Psoas muscle (tissue), 8 donors: ENCODE results near the gene MED13L. TPM values are rescaled to one million over a fixed set of nuclear protein-coding genes. Genes with fewer than 3 reads are reported as not detected.

Source experiments
- ATAC-seq, 4 donors: fragments of 200-7000 bp; cut with Tn5 transposase; one replicate each; pipeline ENCODE4 v1.9.1; 2020; ENCODE audit warnings: moderate library complexity in 3 of 4, mild to moderate bottlenecking in 2 of 4
- DNase-seq, 2 donors: peaks; one replicate each; pipeline ENCODE4 v3.0.0-alpha.2; 2020
- H3K27ac ChIP-seq: fragments of 200-600 bp; one replicate; pipeline ENCODE4 v1.8.0; 2022
- H3K27me3 ChIP-seq, 3 donors: fragments of 200-600 bp in 1 of 3; one replicate each; pipeline versions ENCODE4 v1.6.1 to v1.8.0; 2013 to 2022; ENCODE audit warnings: low read length in 2 of 3, mild to moderate bottlenecking in 2 of 3, moderate library complexity in 1 of 3; ENCODE audit not compliant: insufficient read depth in 3 of 3
- H3K36me3 ChIP-seq, 2 donors: fragments of 200-600 bp in 1 of 2; one replicate each; pipeline versions ENCODE4 v1.6.1 to v1.8.0; 2013 to 2022; ENCODE audit warnings: low read depth in 1 of 2, mild to moderate bottlenecking in 1 of 2, moderate library complexity in 1 of 2; ENCODE audit not compliant: insufficient read depth in 1 of 2
- H3K4me1 ChIP-seq: fragments of 200-600 bp; one replicate; pipeline ENCODE4 v1.8.0; 2022
- H3K4me3 ChIP-seq: fragments of 200-600 bp; one replicate; pipeline ENCODE4 v1.8.0; 2022; ENCODE audit warnings: mild to moderate bottlenecking
- H3K9me3 ChIP-seq: fragments of 200-600 bp; one replicate; pipeline ENCODE4 v1.8.0; 2022
- WGBS, 3 donors: extraction: QIAGEN DNeasy Blood & Tissue Kit; methylation state at CpG; one replicate each; pipeline versions ENCODE4 v1.1.6 to v1.1.7; 2013; 5-methylcytosine and 5-hydroxymethylcytosine counted together
- intact Hi-C, 2 donors: fragments of 100-400 bp; cut with DNase I; formaldehyde crosslinking; loops; one replicate each; pipeline versions ENCODE4 v1.11.0 to v1.14.2; 2022
- polyA plus RNA-seq, 3 donors: library from polyadenylated mRNA; stranded (reverse); fragments of 200-250 nt; gene quantifications; one replicate each; pipeline ENCODE4 v1.2.3, GENCODE V29; 2013
- total RNA-seq, 4 donors: library from RNA; stranded (reverse); fragmentation: NEBNext Ultra II Directional in 2 of 4; extraction: Animal tissue kit (Norgen Biotek cat#: 25700) in 2 of 4; gene quantifications; one replicate each; pipeline versions ENCODE4 v1.2.1 to v1.2.4, GENCODE V29; 2021 to 2023
- TF ChIP-seq, protein P1 (sequence below): fragments of 200-600 bp; IDR thresholded peaks from one replicate; pipeline ENCODE4 v1.8.0; 2022; ENCODE audit warnings: antibody characterized with exemption
- donor health status: healthy with polysubstance abuse.
- donor health status: DM: no; HTN: no; CAD: no; lungs with moderate emphysema.
- donor health status: Bipolar disorder and iron deficiency.
- donor health status: healthy.
- donor health status: DM: yes; HTN: yes; CAD: no.
- donor health status: DM: no; HTN: no; CAD: no.
- donor health status: DM: no; HTN: no; CAD: no.
- donor health status: DM: yes; HTN: yes; CAD: no.

MED13L gene
- total and polyA plus RNA-seq, 7 donors, result 8.9 to 90.5 (median 72.5) TPM

DNA sequence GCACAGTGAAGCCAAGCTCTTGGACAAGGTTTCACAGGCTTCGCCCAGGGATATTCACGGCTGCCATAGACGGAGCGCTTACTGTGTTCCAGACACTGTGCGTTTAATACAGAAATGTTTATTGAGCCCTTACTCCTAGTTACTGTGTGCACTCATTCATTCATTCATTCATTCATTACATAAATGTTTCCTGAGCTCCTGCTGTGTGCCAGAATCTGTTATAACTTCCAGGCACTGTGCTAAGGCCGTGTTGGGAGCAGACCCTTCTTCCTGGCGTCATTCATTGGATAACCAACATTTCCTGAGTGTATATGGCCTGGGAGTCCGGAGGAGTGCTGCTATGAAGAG, 760 bp upstream of the MED13L start:
- peak in 1 of 4 donors; percentile 6 for ATAC-seq
- H3K36me3 ChIP-seq, result no peaks in the 10 kb centered on the region
- WGBS, 3 donors, result 45 to 50% (median 47%) methylated on average over 8 of the region's 8 CpGs
- intact Hi-C loops, result loop anchor here (5.0 kb wide), 3 partner anchors 39 to 324 kb away; no protein-coding TSS in a partner anchor
- H3K4me3 ChIP-seq, result peak overlapping the region; percentile 86
- H3K9me3 ChIP-seq, result no peaks in the 10 kb centered on the region
- TF ChIP-seq, protein P1, sequence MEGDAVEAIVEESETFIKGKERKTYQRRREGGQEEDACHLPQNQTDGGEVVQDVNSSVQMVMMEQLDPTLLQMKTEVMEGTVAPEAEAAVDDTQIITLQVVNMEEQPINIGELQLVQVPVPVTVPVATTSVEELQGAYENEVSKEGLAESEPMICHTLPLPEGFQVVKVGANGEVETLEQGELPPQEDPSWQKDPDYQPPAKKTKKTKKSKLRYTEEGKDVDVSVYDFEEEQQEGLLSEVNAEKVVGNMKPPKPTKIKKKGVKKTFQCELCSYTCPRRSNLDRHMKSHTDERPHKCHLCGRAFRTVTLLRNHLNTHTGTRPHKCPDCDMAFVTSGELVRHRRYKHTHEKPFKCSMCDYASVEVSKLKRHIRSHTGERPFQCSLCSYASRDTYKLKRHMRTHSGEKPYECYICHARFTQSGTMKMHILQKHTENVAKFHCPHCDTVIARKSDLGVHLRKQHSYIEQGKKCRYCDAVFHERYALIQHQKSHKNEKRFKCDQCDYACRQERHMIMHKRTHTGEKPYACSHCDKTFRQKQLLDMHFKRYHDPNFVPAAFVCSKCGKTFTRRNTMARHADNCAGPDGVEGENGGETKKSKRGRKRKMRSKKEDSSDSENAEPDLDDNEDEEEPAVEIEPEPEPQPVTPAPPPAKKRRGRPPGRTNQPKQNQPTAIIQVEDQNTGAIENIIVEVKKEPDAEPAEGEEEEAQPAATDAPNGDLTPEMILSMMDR, result no peak
- peak overlapping the region; percentile 95 for H3K27ac ChIP-seq
- no peaks in the 10 kb centered on the region for H3K27me3 ChIP-seq
- DNase-seq, result no peak
- peaks cover 26% of the 10 kb centered on the region for H3K4me1 ChIP-seq

DNA sequence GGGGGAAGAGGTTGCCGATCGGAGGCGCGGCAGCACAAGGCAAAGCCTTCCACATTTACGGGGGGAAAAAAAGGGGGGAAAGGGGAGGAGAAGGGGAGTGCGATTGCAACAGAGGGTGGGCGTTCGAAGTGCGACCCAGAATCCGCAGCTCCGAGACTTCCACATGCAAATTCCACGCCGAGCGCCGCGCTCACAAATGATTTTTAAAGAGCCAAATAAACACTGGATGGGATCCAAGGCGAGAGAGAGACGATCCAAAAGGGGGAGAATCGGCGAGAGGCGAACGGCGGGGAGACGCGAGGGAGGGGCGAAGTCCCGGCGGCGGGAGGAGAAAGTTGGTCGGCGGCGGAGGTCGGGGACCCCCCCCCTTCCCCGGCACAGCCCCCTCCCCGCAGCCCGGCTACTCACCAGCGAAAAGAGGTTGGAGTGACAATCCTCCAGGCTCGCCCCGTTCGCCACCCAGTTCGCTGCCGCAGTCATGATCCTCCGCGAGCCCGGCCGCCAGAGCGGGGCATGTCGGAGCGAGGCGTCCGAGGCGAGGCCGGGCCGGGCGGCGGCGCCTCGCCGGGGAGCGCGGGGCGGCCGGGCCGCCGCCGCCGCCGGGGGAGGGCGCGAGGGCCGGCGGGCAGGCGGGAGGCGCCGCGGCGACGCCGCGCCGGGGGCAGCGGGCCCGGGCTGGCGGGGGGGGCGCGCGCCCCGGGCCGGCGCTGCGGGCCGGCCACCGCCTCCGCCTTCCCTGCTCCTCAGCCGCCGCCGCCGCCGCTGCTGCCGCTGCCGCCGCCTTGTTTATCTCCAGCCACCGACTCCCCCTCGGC, 634 bp downstream of the MED13L start:
- Histone ChIP-seq H3K27me3 (no peaks in the 10 kb centered on the region), H3K27ac (peak overlapping the region; percentile 95), H3K4me1 (peaks cover 38% of the 10 kb centered on the region), H3K4me3 (peak overlapping the region; percentile 86), H3K36me3 (no peaks in the 10 kb centered on the region), H3K9me3 (no peaks in the 10 kb centered on the region)
- 0 to 1% (median 1%) methylated on average over 32 to 97 of the region's 104 CpGs for WGBS, 3 donors
- DNase-seq (peak; percentile 78 to 81), ATAC-seq (peak; percentile 26 to 67 (median 37))
- intact Hi-C loops, result loop anchor here (1.0 to 5.0 kb wide), 5 partner anchors 40 to 325 kb away; no protein-coding TSS in a partner anchor
- TF ChIP-seq, protein P1, result no peak

- peak overlapping the region; percentile 86 for H3K4me3 ChIP-seq
- H3K9me3 ChIP-seq, result no peaks in the 10 kb centered on the region
- intact Hi-C loops, result loop anchor here (5.0 kb wide), 3 partner anchors 43 to 328 kb away; no protein-coding TSS in a partner anchor
- 31 to 51% (median 41%) methylated on average over 5 of the region's 5 CpGs for WGBS, 3 donors
- H3K27ac ChIP-seq, result no peak overlapping the region
- ATAC-seq (no peak), DNase-seq (no peak)
- H3K4me1 ChIP-seq, result peaks cover 46% of the 10 kb centered on the region
- H3K27me3 ChIP-seq, result no peaks in the 10 kb centered on the region
- H3K36me3 ChIP-seq, result no peaks in the 10 kb centered on the region
- TF ChIP-seq, protein P1, result no peak
These were observed 2.7 kb downstream of the MED13L start for GRCh38 chr12:116274551-116275375.

GRCh38 chr12:116273813-116274550, 3.5 kb downstream of the MED13L start:
- Histone ChIP-seq H3K36me3 (no peaks in the 10 kb centered on the region), H3K9me3 (no peaks in the 10 kb centered on the region), H3K4me1 (peaks cover 47% of the 10 kb centered on the region), H3K4me3 (peak overlapping the region; percentile 86), H3K27ac (no peak overlapping the region), H3K27me3 (no peaks in the 10 kb centered on the region)
- ATAC-seq (no peak), DNase-seq (no peak)
- TF ChIP-seq, protein P1, result no peak
- intact Hi-C loops, result no loop called here
- WGBS, 3 donors, result 36 to 43% (median 43%) methylated on average over 4 of the region's 4 CpGs
